G401 (cell line): ENCODE results near the gene CETP. TPM values are rescaled to one million over a fixed set of nuclear protein-coding genes. Genes with fewer than 3 reads are reported as not detected.

Source experiments
- DNase-seq: peaks from one replicate; pipeline ENCODE4 v3.0.0-alpha.2; 2015; ENCODE audit warnings: low spot score
- in situ Hi-C: cut with HindIII; loops from 2 replicates; pipeline ENCODE4 v1.10.0; 2016; ENCODE audit warnings: low sequenced_read_pairs, mixed read lengths
- total RNA-seq: library from RNA; depleted of rRNA; stranded (reverse); fragments of >200 nt; shearing (Covaris generic); gene quantifications from 2 replicates; pipeline ENCODE4 v1.2.3, GENCODE V29; 2014; rRNA removed

The CETP gene
- total RNA-seq, 1 experiment from 2014 or later = not detected

- in situ Hi-C loops = no loop called here
These were observed 65.0 kb downstream of the CETP start for GRCh38 chr16:57026778-57027062.

GRCh38 chr16:57027067-57027466, 65.3 kb downstream of the CETP start:
- no peak for DNase-seq
- in situ Hi-C loops = no loop called here

More at GRCh38 chr16:57026778-57027062, 65.0 kb downstream of the CETP start:
- no peak for DNase-seq

- in situ Hi-C loops = no loop called here
- no peak for DNase-seq
These were observed 66.3 kb downstream of the CETP start for GRCh38 chr16:57028086-57028485.

- no peak for DNase-seq
- in situ Hi-C loops = no loop called here
These were observed 67.7 kb downstream of the CETP start for GRCh38 chr16:57029161-57030160.

- in situ Hi-C loops = no loop called here
These were observed 68.7 kb downstream of the CETP start for GRCh38 chr16:57030346-57030902.

GRCh38 chr16:57031156-57031555, 69.4 kb downstream of the CETP start:
- DNase-seq = no peak
- in situ Hi-C loops = no loop called here

More at GRCh38 chr16:57030346-57030902, 68.7 kb downstream of the CETP start:
- DNase-seq = no peak

GRCh38 chr16:57032346-57032745, 70.6 kb downstream of the CETP start:
- in situ Hi-C loops = no loop called here

GRCh38 chr16:57032931-57033330, 71.2 kb downstream of the CETP start:
- DNase-seq = no peak
- in situ Hi-C loops = no loop called here

More at GRCh38 chr16:57032346-57032745, 70.6 kb downstream of the CETP start:
- no peak for DNase-seq

Other genes starting within 250 kb of the CETP start
- gene NUP93, start 231.8 kb upstream of the CETP start, total RNA-seq = 112 and 136 TPM in 2 replicates
- 0.25 TPM in 1 of 2 replicates, not detected in the other for gene SLC12A3, start 96.7 kb upstream of the CETP start, total RNA-seq
- 49.0 and 75.8 TPM in 2 replicates for gene HERPUD1, start 29.8 kb upstream of the CETP start, total RNA-seq
- gene NLRC5, start 27.6 kb downstream of the CETP start, total RNA-seq = 0.07 TPM in 1 of 2 replicates, not detected in the other
- gene CPNE2, start 130.6 kb downstream of the CETP start, total RNA-seq = 31.9 and 36.7 TPM in 2 replicates
- gene PSME3IP1, start 224.1 kb downstream of the CETP start, total RNA-seq = 46.6 and 66.3 TPM in 2 replicates
- 30.8 and 36.2 TPM in 2 replicates for gene RSPRY1, start 224.4 kb downstream of the CETP start, total RNA-seq